CD4-positive, alpha-beta memory T cell (primary cell): Measurements from ENCODE around the gene FAM204A. TPM values are rescaled to one million over a fixed set of nuclear protein-coding genes. Genes with fewer than 3 reads are reported as not detected.

Source experiments
- CTCF ChIA-PET: fragments of 350-600 bp; sonication (Branson Sonifier 250); formaldehyde crosslinking; loops from one replicate; lab custom pipeline; 2021; ENCODE audit warnings: inconsistent platforms; ENCODE audit not compliant: partially characterized antibody; lab: Charles Lee
- POLR2A ChIA-PET: fragments of 350-600 bp; sonication (Branson Sonifier 250); formaldehyde crosslinking; loops from one replicate; lab custom pipeline; 2021; ENCODE audit not compliant: partially characterized antibody; lab: Charles Lee
- DNase-seq, 5 donors: peaks; one replicate each; pipeline versions ENCODE4 v3.0.0 to v3.0.0-alpha.2; 2020 to 2022; ENCODE audit warnings: mixed read lengths in 1 of 5
- H3K27ac ChIP-seq: one replicate; pipeline ENCODE4 v1.7.0; 2013; ENCODE audit warnings: low read depth, low read length
- H3K27me3 ChIP-seq: 2 replicates; pipeline ENCODE4 v1.7.0; 2013; ENCODE audit warnings: mild to moderate bottlenecking, low read length, moderate library complexity; ENCODE audit not compliant: insufficient read depth
- H3K36me3 ChIP-seq: 2 replicates; pipeline ENCODE4 v1.7.0; 2013; ENCODE audit warnings: mild to moderate bottlenecking, low read length, moderate library complexity; ENCODE audit not compliant: insufficient read depth
- H3K4me1 ChIP-seq: 2 replicates; pipeline ENCODE4 v1.7.0; 2013; ENCODE audit warnings: mild to moderate bottlenecking, low read length, moderate library complexity; ENCODE audit not compliant: insufficient read depth
- H3K4me3 ChIP-seq, 2 donors: one replicate each; pipeline ENCODE4 v1.7.0; 2013; ENCODE audit warnings: low read length in 2 of 2, mild to moderate bottlenecking in 1 of 2
- H3K9me3 ChIP-seq, 2 donors: one replicate each; pipeline ENCODE4 v1.7.0; 2013; ENCODE audit warnings: low read length in 2 of 2, control low read depth in 1 of 2; ENCODE audit not compliant: control insufficient read depth in 1 of 2
- H3K27ac Mint-ChIP-seq, 7 donors: one replicate each; pipeline ENCODE4 v1.8.0; 2020 to 2021; ENCODE audit warnings: mixed read lengths in 7 of 7, mild to moderate bottlenecking in 6 of 7, inconsistent platforms in 3 of 7, moderate library complexity in 3 of 7
- H3K27me3 Mint-ChIP-seq, 2 donors: one replicate each; pipeline ENCODE4 v1.8.0; 2020 to 2021; ENCODE audit warnings: mixed read lengths in 2 of 2
- H3K36me3 Mint-ChIP-seq, 2 donors: one replicate each; pipeline ENCODE4 v1.8.0; 2020 to 2021; ENCODE audit warnings: mixed read lengths in 2 of 2, inconsistent platforms in 1 of 2, mild to moderate bottlenecking in 1 of 2
- H3K4me1 Mint-ChIP-seq, 4 donors: one replicate each; pipeline ENCODE4 v1.8.0; 2020 to 2021; ENCODE audit warnings: mixed read lengths in 4 of 4, mild to moderate bottlenecking in 1 of 4
- H3K4me3 Mint-ChIP-seq, 8 donors: one replicate each; pipeline ENCODE4 v1.8.0; 2020 to 2021; ENCODE audit warnings: mixed read lengths in 8 of 8, mild to moderate bottlenecking in 7 of 8, moderate library complexity in 6 of 8, inconsistent platforms in 3 of 8
- H3K9me3 Mint-ChIP-seq, 8 donors: one replicate each; pipeline ENCODE4 v1.8.0; 2020 to 2021; ENCODE audit warnings: mixed read lengths in 8 of 8, mild to moderate bottlenecking in 5 of 8, inconsistent platforms in 3 of 8, moderate library complexity in 1 of 8
- intact Hi-C: fragments of 100-400 bp; cut with micrococcal nuclease; formaldehyde crosslinking; loops from one replicate; pipeline ENCODE4 v1.15.1; 2023
- polyA plus RNA-seq, 2 donors: library from polyadenylated mRNA; unstranded; fragments of 300-500 nt; fragmentation: Illumina TruSeq; gene quantifications; one replicate each; pipeline ENCODE4 v1.2.3, GENCODE V29; 2021
- total RNA-seq, 2 experiments: library from RNA; stranded (reverse); gene quantifications; one replicate each; pipeline ENCODE4 v1.2.3, GENCODE V29; 2021

FAM204A gene
- total and polyA plus RNA-seq, 4 experiments from 2014 or later = 64.3 to 205 (median 86.9) TPM

GRCh38 chr10:118365702-118366101, 23.6 kb upstream of the FAM204A start:
- Histone ChIP-seq H3K4me3 (no peak overlapping the region), H3K27me3 (no peaks in the 10 kb centered on the region), H3K36me3 (no peaks in the 10 kb centered on the region), H3K27ac (no peak overlapping the region), H3K9me3 (no peaks in the 10 kb centered on the region), H3K4me1 (no peaks in the 10 kb centered on the region)
- ChIA-PET CTCF (no interaction called here), POLR2A (no interaction called here)
- no peaks in the 10 kb centered on the region for H3K4me1 Mint-ChIP-seq
- no peak for DNase-seq
- peaks cover 0 to 4% of the 10 kb centered on the region in 2 donors for H3K27me3 Mint-ChIP-seq
- H3K9me3 Mint-ChIP-seq = peaks cover 0 to 20% (median 13%) of the 10 kb centered on the region in 8 donors
- no peak overlapping the region for H3K4me3 Mint-ChIP-seq
- intact Hi-C loops = no loop called here
- no peak overlapping the region for H3K27ac Mint-ChIP-seq
- H3K36me3 Mint-ChIP-seq = peaks cover 1 to 8% of the 10 kb centered on the region in 2 donors

GRCh38 chr10:118362103-118362502, 20.0 kb upstream of the FAM204A start:
- no peaks in the 10 kb centered on the region for H3K4me1 Mint-ChIP-seq
- ChIA-PET POLR2A (no interaction called here), CTCF (no interaction called here)
- no peak overlapping the region for H3K4me3 ChIP-seq
- no peak overlapping the region for H3K4me3 Mint-ChIP-seq
- H3K36me3 Mint-ChIP-seq = peaks cover 1 to 8% of the 10 kb centered on the region in 2 donors
- no peaks in the 10 kb centered on the region for H3K9me3 ChIP-seq
- H3K27ac ChIP-seq = no peak overlapping the region
- peaks cover 0 to 15% (median 13%) of the 10 kb centered on the region in 8 donors for H3K9me3 Mint-ChIP-seq
- no peak for DNase-seq
- H3K4me1 ChIP-seq = no peaks in the 10 kb centered on the region
- H3K27me3 ChIP-seq = no peaks in the 10 kb centered on the region
- no peak overlapping the region for H3K27ac Mint-ChIP-seq
- H3K27me3 Mint-ChIP-seq = peaks cover 1 to 5% of the 10 kb centered on the region in 2 donors
- intact Hi-C loops = no loop called here
- H3K36me3 ChIP-seq = no peaks in the 10 kb centered on the region

GRCh38 chr10:118358327-118358726, 16.2 kb upstream of the FAM204A start:
- intact Hi-C loops = no loop called here

GRCh38 chr10:118357841-118358240, 15.7 kb upstream of the FAM204A start:
- Histone ChIP-seq H3K27ac (no peak overlapping the region), H3K4me1 (no peaks in the 10 kb centered on the region), H3K9me3 (no peaks in the 10 kb centered on the region), H3K27me3 (peaks cover 6% of the 10 kb centered on the region), H3K4me3 (no peak overlapping the region), H3K36me3 (no peaks in the 10 kb centered on the region)
- Mint-ChIP-seq H3K36me3 (no peaks in the 10 kb centered on the region), H3K27ac (no peak overlapping the region), H3K4me3 (no peak overlapping the region), H3K9me3 (peaks cover 0 to under 1% (median 0%) of the 10 kb centered on the region in 8 donors), H3K4me1 (no peaks in the 10 kb centered on the region), H3K27me3 (peaks cover 14 to 17% of the 10 kb centered on the region in 2 donors)
- intact Hi-C loops = no loop called here
- no peak for DNase-seq
- CTCF ChIA-PET = no interaction called here
- POLR2A ChIA-PET = no interaction called here

More at GRCh38 chr10:118358327-118358726, 16.2 kb upstream of the FAM204A start:
- Histone ChIP-seq H3K9me3 (no peaks in the 10 kb centered on the region), H3K4me1 (no peaks in the 10 kb centered on the region), H3K27ac (no peak overlapping the region), H3K27me3 (peaks cover 6% of the 10 kb centered on the region), H3K36me3 (no peaks in the 10 kb centered on the region), H3K4me3 (no peak overlapping the region)
- Mint-ChIP-seq H3K4me3 (no peak overlapping the region), H3K9me3 (no peaks in the 10 kb centered on the region), H3K4me1 (no peaks in the 10 kb centered on the region), H3K27ac (no peak overlapping the region), H3K36me3 (no peaks in the 10 kb centered on the region), H3K27me3 (peaks cover 14 to 16% of the 10 kb centered on the region in 2 donors)
- ChIA-PET POLR2A (no interaction called here), CTCF (no interaction called here)
- DNase-seq = no peak

GRCh38 chr10:118356628-118357027, 14.5 kb upstream of the FAM204A start:
- Histone ChIP-seq H3K4me3 (no peak overlapping the region), H3K36me3 (no peaks in the 10 kb centered on the region), H3K9me3 (no peaks in the 10 kb centered on the region), H3K4me1 (no peaks in the 10 kb centered on the region), H3K27me3 (peaks cover 7% of the 10 kb centered on the region), H3K27ac (no peak overlapping the region)
- no peaks in the 10 kb centered on the region for H3K36me3 Mint-ChIP-seq
- H3K27me3 Mint-ChIP-seq = peaks cover 14 to 21% of the 10 kb centered on the region in 2 donors
- POLR2A ChIA-PET = no interaction called here
- H3K27ac Mint-ChIP-seq = no peak overlapping the region
- no peak for DNase-seq
- no peak overlapping the region for H3K4me3 Mint-ChIP-seq
- H3K4me1 Mint-ChIP-seq = no peaks in the 10 kb centered on the region
- intact Hi-C loops = no loop called here
- H3K9me3 Mint-ChIP-seq = peaks cover 0 to 2% (median 0%) of the 10 kb centered on the region in 8 donors
- CTCF ChIA-PET = no interaction called here

- no peaks in the 10 kb centered on the region for H3K9me3 ChIP-seq
- no peaks in the 10 kb centered on the region for H3K4me1 ChIP-seq
- H3K36me3 ChIP-seq = no peaks in the 10 kb centered on the region
- Mint-ChIP-seq H3K27ac (no peak overlapping the region), H3K36me3 (no peaks in the 10 kb centered on the region), H3K27me3 (peaks cover 14 to 26% of the 10 kb centered on the region in 2 donors), H3K4me3 (no peak overlapping the region), H3K4me1 (no peaks in the 10 kb centered on the region), H3K9me3 (peaks cover 0 to 5% (median 1%) of the 10 kb centered on the region in 8 donors)
- intact Hi-C loops = no loop called here
- no peak for DNase-seq
- CTCF ChIA-PET = no interaction called here
- peaks cover 14% of the 10 kb centered on the region for H3K27me3 ChIP-seq
- POLR2A ChIA-PET = no interaction called here
- no peak overlapping the region for H3K27ac ChIP-seq
- no peak overlapping the region for H3K4me3 ChIP-seq
Observed at GRCh38 chr10:118355234-118355633, 13.1 kb upstream of the FAM204A start.

GRCh38 chr10:118349235-118349634, 7.1 kb upstream of the FAM204A start:
- no peak overlapping the region for H3K27ac ChIP-seq
- no peaks in the 10 kb centered on the region for H3K36me3 Mint-ChIP-seq
- H3K4me3 Mint-ChIP-seq = no peak overlapping the region
- ChIA-PET CTCF (no interaction called here), POLR2A (no interaction called here)
- intact Hi-C loops = no loop called here
- no peak overlapping the region for H3K4me3 ChIP-seq
- DNase-seq = no peak
- peaks cover 3 to 10% of the 10 kb centered on the region in 2 donors for H3K27me3 Mint-ChIP-seq
- peaks cover 0 to 5% (median 1%) of the 10 kb centered on the region in 8 donors for H3K9me3 Mint-ChIP-seq
- H3K4me1 ChIP-seq = no peaks in the 10 kb centered on the region
- no peaks in the 10 kb centered on the region for H3K9me3 ChIP-seq
- peaks cover 0 to 2% (median 0%) of the 10 kb centered on the region in 4 donors for H3K4me1 Mint-ChIP-seq
- H3K27ac Mint-ChIP-seq = no peak overlapping the region
- H3K27me3 ChIP-seq = peaks cover 14% of the 10 kb centered on the region
- no peaks in the 10 kb centered on the region for H3K36me3 ChIP-seq
